NCI-H526 (cell line): ENCODE results near the gene TAS1R2.

Source experiments
- DNase-seq, 2 experiments: peaks; one replicate each; lab custom pipeline; 2025; lab: John Stamatoyannopoulos, UW

The TAS1R2 gene

DNA sequence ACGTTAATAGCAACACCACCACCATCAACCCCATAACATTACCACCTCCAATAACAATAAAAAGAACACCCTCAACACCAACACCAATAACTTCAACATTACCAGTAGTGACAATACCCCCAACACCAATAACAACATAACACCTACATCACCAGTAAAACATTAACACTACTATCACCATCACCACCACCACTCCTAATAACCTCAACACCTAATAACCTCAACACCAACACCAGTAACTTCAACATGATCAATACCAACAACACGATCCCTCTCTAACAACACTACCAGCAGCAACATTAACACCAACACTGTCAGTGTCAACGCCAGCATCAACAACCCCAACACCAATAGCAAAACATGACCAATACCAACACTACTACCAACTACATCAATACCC, 57.2 kb downstream of the TAS1R2 start:
- no peak for DNase-seq

DNA sequence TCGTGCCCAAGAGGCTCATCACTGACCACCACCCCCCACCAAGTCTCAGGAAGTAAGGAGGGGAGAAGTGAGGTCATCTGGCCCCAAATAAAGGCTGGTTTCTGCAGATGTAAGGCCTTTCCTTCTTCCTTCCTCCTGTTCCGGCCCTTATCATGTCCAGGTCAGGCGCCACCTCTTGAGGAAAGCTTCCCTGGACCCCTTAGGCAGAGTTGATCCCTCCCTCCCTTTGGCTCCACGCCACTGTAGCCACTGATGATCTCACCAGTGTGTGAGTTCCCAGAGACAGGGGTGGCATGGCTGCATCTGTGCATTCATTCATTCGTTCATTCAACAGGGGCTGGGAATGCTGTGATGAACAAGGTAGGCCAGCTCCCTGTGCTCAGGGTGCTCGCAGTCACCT, 59.2 kb downstream of the TAS1R2 start:
- DNase-seq = no peak

DNA sequence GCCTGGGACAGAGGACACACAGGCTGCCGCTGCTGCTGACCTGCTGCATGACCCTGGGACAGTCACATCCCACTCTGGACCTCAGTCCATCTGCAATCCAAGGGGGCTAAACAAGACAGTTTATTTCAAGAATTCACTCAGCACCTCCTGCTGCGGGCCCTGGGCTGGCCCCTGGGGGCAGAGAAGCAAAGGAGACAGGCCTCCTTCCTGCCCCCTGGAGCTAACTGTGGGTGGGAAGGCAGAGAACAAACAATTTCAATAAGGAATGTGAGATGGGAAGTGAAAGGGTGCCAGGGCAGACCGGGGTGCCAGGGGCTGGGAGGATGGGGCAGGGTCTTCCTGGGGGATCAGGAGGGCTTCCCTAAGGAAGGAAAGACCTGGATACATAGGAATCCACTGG, 60.0 kb downstream of the TAS1R2 start:
- DNase-seq = no peak

DNA sequence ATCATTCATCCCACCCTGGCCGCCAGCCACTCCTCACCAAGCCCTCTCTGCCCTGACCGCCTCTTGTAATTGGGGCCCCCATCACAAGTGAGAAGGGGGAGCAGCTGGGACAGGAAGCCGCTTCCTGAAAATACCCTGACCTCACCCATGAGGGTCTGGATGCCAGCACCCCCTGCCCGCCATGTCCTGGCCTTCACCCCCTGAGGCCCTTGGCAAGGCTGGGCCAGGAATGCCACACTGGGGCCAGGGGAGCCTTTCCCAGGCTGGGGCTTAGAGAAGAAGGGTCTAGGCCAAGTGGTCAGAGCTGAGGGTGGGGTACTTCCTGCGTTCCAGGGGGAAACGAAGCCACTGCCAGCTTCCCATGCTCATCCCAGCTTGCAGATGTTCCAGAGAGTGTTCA, 60.5 kb downstream of the TAS1R2 start:
- DNase-seq = no peak

- no peak for DNase-seq
Measured at GRCh38 chr1:18798533-18798932, 60.9 kb downstream of the TAS1R2 start.

DNA sequence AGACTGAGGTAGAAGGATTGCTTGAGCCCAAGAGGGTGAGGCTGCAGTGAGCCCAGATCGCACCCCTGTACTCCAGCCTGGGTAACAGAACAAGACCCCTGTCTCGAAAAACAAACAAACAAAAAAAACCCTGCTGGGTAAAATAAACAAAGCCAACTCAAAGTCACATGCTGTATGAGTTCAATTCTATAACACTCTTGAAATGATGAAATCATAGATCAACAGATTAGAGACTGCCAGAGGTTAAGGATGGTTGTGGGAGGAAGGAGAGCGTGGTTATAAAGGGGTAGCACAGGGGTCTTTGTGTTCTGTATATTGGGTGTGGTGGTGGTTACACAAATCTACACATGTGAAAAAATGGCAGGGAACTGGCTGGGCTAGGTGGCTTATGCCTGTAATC, 62.5 kb downstream of the TAS1R2 start:
- DNase-seq = no peak

DNA sequence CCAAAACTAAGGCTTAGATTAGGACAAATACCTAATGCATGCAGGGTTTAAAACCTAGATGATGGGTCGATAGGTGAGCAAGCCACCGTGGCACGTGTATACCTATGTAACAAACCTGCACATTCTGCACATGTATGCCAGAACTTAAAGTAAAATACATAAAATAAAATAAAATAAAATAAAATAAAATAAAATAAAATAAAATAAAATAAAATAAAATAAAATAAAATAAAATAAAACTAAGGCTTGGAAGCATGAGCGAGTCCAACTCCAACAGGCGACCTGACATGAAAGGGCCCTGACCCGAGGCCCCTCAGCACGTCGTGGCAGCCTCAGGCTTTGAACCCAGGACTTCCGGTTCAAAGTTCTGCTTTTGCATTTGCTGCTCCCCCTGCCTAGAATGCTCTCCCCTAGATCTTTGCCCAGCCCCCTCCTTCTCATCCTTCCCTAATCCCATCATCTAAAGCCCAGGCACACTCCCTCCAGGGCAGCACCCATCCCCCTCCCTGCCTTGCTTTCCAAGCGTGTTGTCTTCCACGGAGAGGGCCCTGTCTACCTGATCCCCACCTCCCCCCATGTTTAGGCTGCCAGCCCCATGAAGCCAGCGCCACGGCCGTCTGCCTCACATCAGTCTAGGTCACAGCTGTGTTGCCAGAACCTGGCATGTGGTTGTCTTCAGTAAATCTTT, 64.3 kb downstream of the TAS1R2 start:
- no peak for DNase-seq

GRCh38 chr1:18794561-18794960, 64.9 kb downstream of the TAS1R2 start:
- DNase-seq = peak in 1 of 2 experiments; percentile 16

DNA sequence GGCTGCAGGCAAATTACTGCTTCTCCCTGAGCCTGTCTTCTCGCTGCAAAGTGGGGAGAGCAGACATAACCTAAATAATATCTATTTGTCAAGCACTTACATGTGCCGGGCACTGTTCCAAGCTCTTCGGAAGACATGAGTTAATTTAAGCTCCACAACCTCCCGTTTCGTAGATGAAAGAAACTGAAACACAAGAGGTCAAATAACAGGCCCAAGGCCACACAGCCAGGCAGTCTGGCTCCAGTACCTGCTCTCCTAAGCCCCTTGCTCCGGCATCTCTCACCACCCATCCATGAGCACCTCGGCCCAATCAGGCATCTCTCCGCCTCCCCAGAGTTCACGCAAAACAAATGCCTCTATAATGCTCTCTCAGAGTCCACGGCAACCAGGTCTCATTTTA, 65.4 kb downstream of the TAS1R2 start:
- no peak for DNase-seq

DNA sequence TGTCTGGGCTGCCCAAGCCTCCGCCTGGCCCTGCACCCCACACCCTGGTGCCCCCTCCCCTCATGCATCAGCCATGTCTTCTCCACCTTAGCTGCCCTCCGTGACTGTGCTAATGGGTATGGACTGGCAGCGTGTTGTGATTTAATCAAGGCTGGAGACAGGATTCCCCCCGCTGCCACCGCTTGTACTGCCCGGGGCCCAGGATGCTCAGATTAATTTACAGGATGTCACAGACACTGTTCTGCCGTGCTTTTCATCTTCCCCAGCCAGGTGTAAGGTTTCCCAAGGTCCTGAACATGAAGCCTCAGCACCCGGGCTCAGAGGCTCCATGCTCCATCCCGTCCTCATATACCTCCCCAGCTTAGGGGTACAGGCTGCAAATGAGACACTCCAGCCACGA, 66.3 kb downstream of the TAS1R2 start:
- no peak for DNase-seq

DNA sequence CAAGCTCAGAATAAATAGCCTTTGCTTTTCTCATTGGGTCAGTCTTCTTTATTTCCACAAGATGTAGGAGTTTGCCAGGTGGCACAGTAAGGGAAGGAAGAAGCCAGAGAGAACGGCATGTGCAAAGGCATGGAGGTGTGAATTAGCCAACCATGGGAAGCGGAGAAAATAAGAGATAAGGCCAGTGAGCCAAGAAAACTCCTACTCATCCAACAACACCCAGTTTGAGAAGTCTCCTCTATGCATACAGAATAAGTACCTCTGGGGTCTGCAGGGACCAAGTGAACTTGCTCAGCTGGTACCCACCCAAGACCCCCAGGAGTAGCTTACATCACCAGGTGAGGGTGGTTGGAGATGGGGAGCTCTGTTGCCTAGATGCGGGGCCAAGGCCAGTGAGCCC, 66.7 kb downstream of the TAS1R2 start:
- no peak for DNase-seq
